HG02870 (cell line): ENCODE results near the gene ALKBH8.
A peak's percentile ranks its signal among the peaks of the same experiment; 100 is the strongest.
"Not testable (repeated sequence)": the region's sequence is repeated elsewhere in the genome, so short reads cannot be mapped to it uniquely, and the experiment has no call there.

Source experiments
- ATAC-seq: cut with Tn5 transposase; IDR thresholded peaks from one replicate; pipeline ENCODE4 v1.9.1; 2021; ENCODE audit warnings: mild to moderate bottlenecking, moderate library complexity; ENCODE audit not compliant: unreplicated experiment

The ALKBH8 gene

DNA sequence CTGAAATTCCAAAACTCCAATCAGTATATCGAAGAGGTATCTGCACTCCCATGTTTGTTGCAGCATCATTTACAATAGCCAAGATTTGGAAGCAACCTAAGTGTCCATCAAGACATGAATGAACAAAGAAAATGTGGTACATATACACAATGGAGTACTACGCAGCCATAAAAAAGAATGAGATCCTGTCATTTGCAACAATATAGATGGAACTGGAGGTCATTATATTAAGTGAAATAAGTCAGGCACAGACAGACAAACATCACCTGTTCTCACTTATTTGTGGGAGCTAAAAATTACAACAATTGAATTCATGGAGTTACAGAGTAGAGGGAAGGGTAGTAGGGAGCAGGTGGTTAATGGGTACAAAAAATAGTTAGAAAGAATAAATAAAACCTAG lies 13.6 kb upstream of the ALKBH8 start:
- not testable (repeated sequence) for ATAC-seq

DNA sequence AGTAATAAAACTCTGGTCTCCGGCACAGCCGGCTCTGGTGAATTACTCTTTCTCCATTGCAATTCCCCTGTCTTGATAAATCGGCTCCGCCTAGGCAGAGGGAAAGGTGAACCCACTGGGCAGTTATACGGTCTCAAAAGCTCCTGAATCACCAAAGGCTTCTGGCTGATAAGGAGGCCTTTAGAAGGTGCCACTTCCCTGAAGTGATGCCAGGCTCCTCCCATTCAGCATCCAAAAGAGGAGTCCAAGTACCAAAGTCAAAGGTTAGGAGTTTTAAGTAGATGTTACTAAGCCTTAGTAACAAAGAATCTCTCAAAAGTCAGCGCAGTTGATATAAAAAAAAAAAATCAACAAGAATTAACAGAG lies 11.8 kb upstream of the ALKBH8 start:
- ATAC-seq: no peak

DNA sequence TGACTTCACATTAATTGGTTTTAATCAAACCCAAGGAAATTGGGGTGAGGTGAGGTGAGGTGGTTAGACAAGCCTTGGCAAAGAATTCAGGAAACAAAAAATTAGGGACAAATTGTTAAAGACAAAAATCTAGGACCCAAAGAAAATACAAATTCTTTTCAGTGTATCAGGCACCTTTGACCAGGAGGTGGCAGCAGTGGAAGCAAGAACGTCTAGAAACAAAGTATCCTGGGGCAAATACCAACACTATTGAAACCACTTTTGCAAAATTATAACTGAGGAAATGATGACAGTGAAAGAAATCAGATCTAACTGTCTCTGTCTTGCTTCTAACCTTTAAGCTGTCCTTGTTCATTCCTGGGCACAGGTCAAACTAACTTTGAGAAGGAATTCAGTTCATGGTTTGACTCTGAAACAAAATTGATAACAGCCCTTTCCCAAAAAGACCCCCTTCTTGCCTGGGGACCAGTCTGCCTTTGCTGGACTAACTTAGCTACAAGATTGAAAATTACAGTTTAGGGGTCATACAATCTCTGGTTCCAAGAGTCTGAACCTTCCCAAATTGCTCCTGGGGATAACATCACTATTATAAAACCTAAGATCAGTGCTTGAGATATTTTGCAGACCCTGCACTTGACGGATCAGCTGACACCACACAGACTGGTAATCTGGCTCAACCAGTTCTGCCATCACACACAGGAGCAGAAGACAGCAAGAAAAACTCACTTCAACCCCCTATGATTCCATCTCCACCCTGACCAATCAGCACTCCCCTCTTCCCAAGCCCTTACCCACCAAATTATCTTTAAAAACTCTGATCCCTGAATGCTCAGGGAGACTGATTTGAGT lies 11.2 kb upstream of the ALKBH8 start:
- peak; percentile 48 for ATAC-seq

DNA sequence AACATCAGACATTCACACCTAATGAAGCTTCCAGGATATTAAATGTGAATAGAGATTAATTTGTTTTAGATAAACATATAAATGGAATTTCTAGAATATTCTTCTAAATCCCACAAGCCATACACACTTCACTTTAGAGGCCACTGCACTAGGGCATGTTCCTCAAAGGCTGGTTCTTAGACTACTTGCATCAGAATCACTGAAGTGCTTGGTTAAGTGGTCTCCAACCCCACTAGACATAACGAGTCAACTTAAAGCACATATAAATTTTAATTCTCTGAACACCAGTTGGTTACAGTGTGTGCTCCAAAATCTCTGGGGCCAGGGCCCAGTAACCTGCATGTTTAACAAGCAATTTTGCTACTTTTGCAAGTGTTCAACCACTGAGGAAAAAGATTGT lies 7.9 kb upstream of the ALKBH8 start:
- ATAC-seq: no peak

DNA sequence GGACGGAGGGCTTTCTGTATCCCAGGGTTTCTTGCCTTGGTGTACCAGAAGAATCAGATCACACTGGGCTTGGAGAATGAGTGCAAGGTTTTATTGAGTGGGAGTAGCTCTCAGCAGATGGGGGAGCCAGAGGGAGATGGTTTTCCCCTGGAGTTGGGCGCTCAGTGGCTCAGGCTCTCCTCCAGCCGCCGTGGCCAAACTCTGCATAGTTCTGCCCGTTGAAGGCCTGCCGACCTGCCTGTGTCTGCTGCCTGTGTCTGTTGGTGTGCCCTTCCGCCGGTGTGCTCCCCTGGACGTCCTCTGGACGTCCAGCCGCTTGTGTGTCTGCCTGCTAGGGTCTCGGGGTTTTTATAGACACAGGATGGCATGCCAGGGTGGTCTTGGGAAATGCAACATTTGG lies 4.5 kb upstream of the ALKBH8 start:
- ATAC-seq: no peak

DNA sequence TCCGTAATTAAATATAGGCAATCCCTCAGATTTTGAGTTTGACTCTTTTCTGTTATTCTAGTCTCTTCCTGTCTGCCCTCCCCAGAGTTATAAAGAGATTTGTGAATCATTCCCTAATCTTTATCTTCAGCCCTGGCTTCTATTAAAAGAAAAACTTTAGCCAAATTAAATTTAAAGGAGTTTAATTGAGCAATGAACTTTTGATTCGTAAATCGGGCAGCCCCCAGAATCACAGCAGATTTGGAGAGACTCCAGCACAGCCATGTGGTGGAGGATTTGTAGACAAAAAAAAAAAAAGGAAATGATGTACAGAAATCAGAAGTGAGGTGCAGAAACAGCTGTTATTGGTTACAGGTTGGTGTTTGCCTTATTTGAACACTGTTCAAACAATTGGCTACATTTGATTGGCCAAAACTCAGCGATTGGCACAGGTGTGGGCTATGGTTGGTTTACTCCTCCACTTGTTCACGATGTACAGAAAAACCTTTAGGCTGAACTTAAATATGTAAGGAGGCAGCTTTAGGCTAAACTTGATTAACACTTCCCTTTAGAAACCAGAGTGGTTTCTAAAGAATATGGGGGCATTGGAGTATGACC lies 2.3 kb upstream of the ALKBH8 start:
- no peak for ATAC-seq

DNA sequence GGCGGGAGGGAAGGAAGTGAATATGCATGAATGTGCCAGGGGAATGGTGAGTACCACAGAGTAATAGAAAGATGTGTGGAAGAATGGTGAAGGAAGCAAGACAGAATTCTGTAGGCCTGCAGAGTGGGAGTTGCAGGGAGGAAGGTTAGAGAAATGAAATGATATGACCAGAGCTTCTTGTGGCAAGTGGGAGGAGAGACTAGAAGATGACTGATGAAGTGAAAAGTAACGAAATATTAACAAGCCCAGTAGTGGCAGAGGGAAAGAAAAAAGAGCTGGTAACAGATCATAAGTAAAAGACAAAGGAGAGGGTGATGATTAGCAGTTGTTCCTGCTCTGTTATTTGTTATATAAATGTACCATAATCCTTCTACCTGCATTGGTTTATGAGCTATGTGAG lies 1.0 kb upstream of the ALKBH8 start:
- ATAC-seq: no peak

DNA sequence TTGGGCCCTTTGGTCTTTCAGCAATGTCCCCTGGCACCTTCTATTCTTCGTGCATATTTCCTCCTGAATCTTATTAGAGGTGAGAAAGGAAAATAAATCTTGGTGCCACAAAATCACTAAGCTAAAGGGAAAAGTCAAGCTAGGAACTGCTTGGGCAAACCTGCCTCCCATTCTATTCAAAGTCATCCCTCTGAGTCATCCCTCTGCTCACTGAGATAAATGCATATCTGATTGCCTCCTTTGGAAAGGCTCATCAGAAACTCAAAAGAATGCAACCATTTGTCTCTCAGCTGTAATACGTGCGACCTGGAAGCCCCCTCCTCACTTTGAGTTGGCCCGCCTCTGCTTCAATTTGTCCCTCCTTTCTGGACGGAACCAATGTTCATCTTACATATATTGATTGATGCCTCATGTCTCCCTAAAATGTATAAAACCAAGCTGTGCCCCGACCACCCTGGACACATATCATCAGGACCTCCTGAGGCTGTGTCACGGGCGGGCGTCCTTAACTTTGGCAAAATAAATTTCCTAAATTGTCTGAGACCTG lies 493 bp upstream of the ALKBH8 start:
- ATAC-seq: not testable (repeated sequence)

DNA sequence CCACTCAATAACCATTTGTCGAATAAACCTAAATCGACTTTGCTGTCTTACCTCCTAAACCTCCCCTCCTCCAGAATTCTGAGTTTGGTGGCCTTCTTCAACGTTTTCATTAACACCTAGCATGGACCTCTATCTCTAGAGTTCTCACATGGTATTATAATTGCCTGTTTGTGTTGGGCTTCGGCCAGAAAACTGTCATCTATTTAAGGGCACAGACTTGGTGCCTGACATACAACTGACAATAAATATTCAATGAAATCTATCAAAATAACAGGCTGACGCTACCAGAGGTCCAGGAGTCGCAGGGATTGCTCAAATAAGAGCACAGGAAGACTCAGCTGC lies 687 bp downstream of the ALKBH8 start:
- peak; percentile 5 for ATAC-seq

DNA sequence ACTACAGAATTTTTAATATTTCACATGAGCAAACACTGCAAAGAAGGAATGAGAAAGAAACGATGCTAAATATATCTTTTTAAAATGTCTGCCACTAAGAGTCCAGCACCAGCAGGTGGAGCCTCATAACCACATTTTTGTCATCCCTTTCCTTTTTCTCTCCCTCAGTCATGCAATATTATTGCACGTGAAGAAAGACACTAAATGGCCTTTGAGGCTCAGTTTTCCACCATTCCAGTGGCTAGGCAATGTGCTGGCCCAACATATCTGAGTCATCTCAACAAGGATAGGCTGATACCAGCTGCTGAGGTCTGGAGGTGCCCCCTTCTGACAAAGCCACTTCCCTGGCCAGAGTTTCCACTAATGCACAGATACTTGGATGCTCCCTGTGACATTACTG lies 1.8 kb downstream of the ALKBH8 start:
- peak; percentile 31 for ATAC-seq

DNA sequence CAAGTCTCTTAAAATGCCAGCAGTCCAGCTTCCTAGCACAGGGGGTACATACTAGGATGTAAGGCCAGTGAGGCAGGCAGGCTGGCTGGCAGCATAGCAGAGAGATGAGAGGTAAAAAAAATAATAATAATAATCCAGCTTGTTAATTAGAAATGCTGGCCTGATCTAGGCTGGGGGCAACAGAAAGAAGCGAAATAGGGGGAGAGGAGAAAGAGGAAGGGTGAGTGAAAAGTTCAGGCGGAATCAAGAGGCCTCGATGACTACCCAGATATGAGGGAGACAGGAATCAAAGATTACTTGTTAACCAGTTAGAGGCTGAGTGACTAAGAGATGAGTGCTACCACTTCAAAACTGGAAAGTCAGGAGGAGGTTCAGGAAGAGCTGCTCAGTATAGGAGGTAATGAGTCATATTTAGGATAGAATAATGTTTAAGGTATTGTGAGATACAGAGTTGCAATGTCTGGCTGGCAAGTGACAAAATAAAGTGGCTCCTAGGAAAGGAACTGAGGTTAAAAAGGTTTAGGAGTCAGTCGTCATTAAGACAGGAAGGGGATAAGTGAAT lies 2.8 kb downstream of the ALKBH8 start:
- ATAC-seq: no peak

DNA sequence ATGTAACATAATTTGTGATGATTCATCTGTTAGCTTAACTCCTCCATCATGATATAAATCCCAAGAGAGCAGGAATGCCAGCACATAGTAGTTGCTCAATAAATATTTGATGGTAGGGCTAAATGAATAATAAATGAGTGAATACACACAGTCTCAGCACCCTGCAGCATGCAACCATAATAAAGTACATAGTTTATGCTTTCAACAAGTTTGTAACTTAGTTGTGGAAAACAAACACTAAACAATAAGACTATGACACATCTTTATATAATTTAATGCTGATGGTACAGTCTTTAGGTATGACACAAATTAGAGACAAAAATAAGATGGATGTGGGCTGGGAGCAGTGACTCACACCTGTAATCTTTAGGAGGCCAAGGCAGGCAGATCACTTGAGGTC lies 3.8 kb downstream of the ALKBH8 start:
- no peak for ATAC-seq

DNA sequence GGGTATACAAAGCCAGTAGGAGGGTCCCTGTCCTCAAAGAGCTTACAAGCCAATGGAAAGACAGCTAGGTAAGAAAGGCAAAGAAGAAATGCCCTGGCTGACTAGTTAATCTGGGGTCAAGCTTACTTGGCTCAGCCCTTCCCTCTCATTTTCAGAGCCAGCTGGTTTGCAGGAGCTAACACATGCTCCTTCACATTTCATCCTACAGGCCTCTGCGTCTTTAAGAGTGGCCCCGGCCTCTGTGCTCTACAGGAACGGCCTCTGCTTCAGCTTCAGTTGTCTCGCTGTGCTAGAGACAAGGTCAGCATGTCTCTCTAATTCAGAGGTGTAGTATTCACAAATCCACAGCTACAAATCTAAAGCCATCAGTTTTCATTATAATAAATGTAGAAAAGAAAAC lies 15.2 kb downstream of the ALKBH8 start:
- no peak for ATAC-seq

DNA sequence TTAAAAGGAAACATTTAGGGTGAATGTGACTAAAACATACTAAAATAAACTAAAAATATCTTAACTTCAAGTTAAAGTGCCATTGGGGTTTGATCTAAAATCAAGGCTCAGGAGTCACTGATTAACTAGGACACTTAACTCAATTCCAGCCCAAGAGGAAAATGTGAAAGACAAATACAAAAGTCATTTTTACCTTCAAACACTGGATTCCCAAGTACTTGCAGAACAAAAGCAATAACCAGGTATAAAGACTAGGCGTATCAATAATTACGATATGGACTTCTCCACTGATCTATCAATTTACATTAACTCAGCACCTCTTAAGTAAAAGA lies 15.6 kb downstream of the ALKBH8 start:
- ATAC-seq: no peak

DNA sequence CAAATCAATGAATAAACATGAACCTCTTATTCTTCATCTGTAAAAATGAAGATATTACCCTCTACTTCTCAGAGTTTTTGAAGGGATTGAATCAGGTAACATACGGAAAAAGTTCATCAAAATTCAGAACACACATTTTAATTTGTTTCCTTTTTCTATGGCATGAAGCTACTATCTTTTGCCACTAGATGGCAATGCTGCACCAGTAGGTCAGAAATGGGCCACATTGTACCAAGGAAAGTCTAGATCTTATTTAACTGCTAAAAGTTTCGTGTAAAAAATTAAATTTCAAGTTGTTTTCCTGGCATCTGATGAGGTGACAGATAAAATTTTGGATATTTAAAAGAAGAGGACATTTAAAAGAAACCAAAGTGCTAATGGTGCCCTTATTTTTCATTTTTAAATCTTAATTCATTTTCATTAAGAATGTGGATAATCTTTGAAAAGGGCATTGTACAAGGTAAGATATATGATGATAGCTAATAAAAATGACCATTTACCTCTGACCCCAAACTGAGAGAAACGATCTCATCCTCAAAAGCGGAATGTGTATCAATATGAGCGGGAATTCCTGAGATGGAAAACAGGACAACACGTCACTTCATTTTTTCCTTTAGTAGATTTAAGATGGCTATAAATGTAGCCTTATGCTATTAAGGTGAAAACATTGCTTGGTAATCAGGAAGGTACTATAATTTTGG lies 16.1 kb downstream of the ALKBH8 start:
- no peak for ATAC-seq

DNA sequence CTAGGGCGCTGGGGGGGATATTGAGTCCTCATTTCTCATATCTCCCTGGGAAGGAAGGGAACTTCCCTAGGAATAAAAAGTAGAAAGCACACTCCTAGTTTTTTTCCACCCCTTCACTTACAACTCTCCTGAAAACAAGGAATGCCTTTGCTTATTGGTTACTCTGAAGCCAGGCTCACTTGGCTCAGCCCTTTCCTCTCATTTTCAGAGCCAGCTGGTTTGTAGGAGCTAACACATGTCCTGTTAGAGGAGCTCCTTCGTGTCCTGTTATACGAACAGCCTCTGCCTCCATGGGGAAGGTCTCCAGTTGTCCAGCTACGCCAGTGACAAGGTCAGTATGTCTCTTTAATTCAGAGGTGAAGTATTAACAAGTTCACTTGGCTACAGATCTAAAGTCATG lies 17.6 kb downstream of the ALKBH8 start:
- ATAC-seq: no peak

DNA sequence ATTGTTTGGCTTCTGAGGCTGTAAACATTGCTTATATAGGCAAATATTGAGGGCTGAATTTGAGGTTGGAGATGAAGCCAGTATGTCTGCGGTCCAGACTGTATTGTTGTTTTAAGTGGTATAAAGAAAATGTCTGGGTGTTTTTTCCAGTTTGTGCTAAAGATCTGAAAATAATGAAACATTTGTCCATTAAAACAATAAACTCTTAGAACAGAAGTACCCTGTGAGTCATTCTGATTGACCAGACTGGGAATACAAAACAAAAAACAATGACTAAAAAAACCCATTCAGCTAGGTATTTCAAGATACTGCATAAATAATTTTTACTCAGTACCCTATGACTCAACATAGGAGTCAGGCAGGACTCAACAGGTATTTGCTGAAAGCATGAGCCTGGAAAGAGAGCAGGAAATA lies 20.4 kb downstream of the ALKBH8 start:
- peak; percentile 64 for ATAC-seq

DNA sequence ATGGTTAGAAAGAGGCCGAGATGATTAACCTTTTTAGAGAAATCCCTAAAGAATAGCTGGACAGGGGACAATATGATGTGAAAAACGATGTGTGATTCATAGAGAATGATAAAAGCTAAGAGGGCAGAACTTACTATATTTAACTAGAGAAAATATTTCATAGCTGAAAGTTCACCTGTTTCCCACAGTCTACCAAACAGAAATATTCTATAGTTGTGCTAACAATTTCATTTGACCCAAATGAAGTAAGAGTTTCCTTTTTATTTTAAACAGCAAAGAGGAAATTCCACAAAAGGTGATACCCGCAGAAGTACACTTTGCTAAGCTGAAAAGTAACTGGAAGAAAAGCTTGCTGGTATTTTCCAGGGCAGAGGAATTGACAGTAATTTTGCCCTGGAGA lies 26.7 kb downstream of the ALKBH8 start:
- no peak for ATAC-seq

DNA sequence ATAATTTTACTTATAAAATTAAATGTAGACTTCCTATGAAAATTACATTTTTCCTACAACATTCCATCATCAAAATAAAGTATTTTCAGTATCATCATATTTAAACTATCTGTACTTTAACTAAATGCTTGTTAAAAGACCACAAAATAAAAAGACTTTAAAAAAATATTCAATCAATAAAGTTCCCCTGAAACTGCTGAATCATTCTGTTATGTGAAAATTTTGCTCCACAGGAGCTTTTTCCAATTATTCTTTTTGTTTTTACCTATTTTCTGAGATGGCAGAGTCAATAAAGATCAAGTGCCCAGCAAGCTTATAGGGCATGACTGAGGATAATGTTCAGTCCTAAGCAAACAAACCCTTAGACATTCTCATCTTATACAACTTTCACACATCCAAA lies 27.3 kb downstream of the ALKBH8 start:
- ATAC-seq: no peak

DNA sequence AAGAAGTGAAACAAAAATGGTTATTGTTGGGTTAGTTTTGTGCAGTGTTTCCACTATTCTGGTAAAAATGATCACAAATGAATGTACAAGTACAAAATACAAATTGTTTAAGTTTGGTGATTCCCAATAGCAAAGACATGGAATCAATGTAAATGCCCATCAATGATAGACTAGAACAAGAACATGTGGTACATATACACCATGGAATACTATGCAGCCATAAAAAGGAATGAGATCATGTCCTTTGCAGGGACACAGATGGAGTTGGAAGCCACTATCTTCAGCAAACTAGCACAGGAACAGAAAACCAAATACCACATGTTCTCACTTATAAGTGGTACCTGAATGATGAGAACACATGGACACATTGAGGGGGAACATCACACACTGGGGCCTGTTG lies 28.4 kb downstream of the ALKBH8 start:
- ATAC-seq: not testable (repeated sequence)

DNA sequence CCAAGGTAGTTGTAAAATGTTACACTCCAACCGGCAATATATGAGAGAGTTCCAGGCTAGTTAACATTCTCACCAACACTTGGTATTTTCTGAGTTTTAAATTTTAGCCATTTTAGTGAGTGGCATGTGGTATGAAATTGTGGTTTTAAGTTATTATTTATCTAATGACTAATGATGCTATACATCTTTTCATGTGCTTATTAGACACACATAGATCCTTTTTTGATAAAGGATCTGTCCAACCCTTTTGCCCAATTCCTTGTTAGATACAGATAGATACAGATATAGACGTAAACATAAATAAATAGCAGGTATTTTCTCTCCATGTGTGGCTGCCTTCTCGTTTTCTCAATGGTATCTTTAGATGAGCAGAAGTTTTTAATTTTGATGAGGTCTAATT lies 39.3 kb downstream of the ALKBH8 start:
- no peak for ATAC-seq

DNA sequence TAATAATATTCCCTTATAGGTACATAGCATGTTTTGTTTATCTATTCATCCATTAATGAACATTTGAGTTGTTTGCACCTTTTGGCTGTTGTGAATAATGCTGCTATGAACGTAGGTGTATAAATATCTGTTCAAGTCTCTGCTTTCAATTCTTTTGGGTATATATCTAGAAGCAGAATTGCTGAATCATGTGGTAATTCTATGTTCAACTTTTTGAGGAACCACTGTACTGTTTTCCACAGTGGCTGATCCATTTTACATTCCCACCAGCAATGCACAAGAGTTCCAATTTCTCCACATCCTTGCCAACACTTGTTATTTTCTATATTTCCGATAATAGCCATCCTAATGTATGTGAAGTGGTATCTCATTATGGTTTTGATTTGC lies 56.7 kb downstream of the ALKBH8 start:
- no peak for ATAC-seq
